ENCODE measurements around the gene CNIH2. TPM values are rescaled to one million over a fixed set of nuclear protein-coding genes. Genes with fewer than 3 reads are reported as not detected.

Gene CNIH2
- total and polyA plus RNA-seq, 7 experiments from 2014 or later = 1.3 to 12.3 (median 2.9) TPM; not detected in 2

GRCh38 chr11:66265531-66266377, 12.2 kb upstream of the CNIH2 start:
- Mint-ChIP-seq H3K4me1 (peaks cover 15 to 31% (median 25%) of the 10 kb centered on the region in 7 donors), H3K27me3 (peaks cover 0 to 3% (median 0%) of the 10 kb centered on the region in 5 donors), H3K27ac (peak overlapping the region in 1 of 9 donors; percentile 29), H3K9me3 (peaks cover 0 to 5% (median 0%) of the 10 kb centered on the region in 11 donors), H3K36me3 (peaks cover 0 to 15% (median 4%) of the 10 kb centered on the region in 5 donors), H3K4me3 (peak overlapping the region in 2 of 10 donors; percentile 19 to 63)
- Histone ChIP-seq H3K27me3 (ENCODE audit: control insufficient read depth in 2 of 2, insufficient read depth in 2 of 2, low read length in 2 of 2) (no peaks in the 10 kb centered on the region), H3K4me3 (ENCODE audit: low read length) (no peak overlapping the region), H3K9me3 (ENCODE audit: control insufficient read depth in 2 of 3, low read length in 3 of 3) (no peaks in the 10 kb centered on the region), H3K36me3 (ENCODE audit: control insufficient read depth in 2 of 3, insufficient read depth in 3 of 3, low read length in 3 of 3) (peaks cover 0 to 57% (median 0%) of the 10 kb centered on the region in 3 experiments), H3K27ac (ENCODE audit: low read depth, low read length) (no peak overlapping the region), H3K4me1 (ENCODE audit: control insufficient read depth in 2 of 2, insufficient read depth in 2 of 2, low read length in 2 of 2) (peaks cover 14 to 15% of the 10 kb centered on the region in 2 donors)
- intact Hi-C loops (cut with micrococcal nuclease) = loop anchor here (2.0 to 10.0 kb wide), 6 partner anchors 43 to 1343 kb away; partner anchors contain the start of genes B4GAT1 (in 1 of the 2), BRMS1 (in 1 of the 2), POLA2 (in 1 of the 2) and PPP2R5B (in 1 of the 2)
- POLR2A ChIA-PET = interaction anchor here (0.7 to 0.9 kb wide), 2 partner anchors 23 to 25 kb away, joined by 3 read pairs; partner anchors contain the start of gene YIF1A
- CTCF ChIA-PET = interaction anchor here (0.9 to 1.5 kb wide), 2 partner anchors 18 to 44 kb away, joined by 3 read pairs; no protein-coding TSS in a partner anchor
- DNase-seq = no peak
- ATAC-seq = no peak

- Mint-ChIP-seq H3K36me3 (peaks cover 0 to 17% (median 4%) of the 10 kb centered on the region in 5 donors), H3K27ac (peak overlapping the region in 8 of 9 donors; percentile 32 to 98 (median 82)), H3K9me3 (peaks cover 0 to 5% (median 0%) of the 10 kb centered on the region in 11 donors), H3K27me3 (peaks cover 0 to 3% (median 0%) of the 10 kb centered on the region in 5 donors), H3K4me1 (peaks cover 17 to 33% (median 28%) of the 10 kb centered on the region in 7 donors), H3K4me3 (peak overlapping the region in 8 of 10 donors; percentile 25 to 100 (median 92))
- Histone ChIP-seq H3K27ac (ENCODE audit: low read depth, low read length) (peak overlapping the region; percentile 90), H3K9me3 (ENCODE audit: control insufficient read depth in 2 of 3, low read length in 3 of 3) (no peaks in the 10 kb centered on the region), H3K36me3 (ENCODE audit: control insufficient read depth in 2 of 3, insufficient read depth in 3 of 3, low read length in 3 of 3) (peaks cover 0 to 50% (median 0%) of the 10 kb centered on the region in 3 experiments), H3K4me3 (ENCODE audit: low read length) (no peak overlapping the region), H3K27me3 (ENCODE audit: control insufficient read depth in 2 of 2, insufficient read depth in 2 of 2, low read length in 2 of 2) (no peaks in the 10 kb centered on the region), H3K4me1 (ENCODE audit: control insufficient read depth in 2 of 2, insufficient read depth in 2 of 2, low read length in 2 of 2) (peaks cover 16 to 19% of the 10 kb centered on the region in 2 donors)
- ATAC-seq (no peak), DNase-seq (no peak)
- intact Hi-C loops (cut with micrococcal nuclease) = loop anchor here (2.0 to 10.0 kb wide), 6 partner anchors 44 to 1344 kb away; partner anchors contain the start of genes B4GAT1 (in 1 of the 2), BRMS1 (in 1 of the 2), POLA2 (in 1 of the 2) and PPP2R5B (in 1 of the 2)
- CTCF ChIA-PET = interaction anchor here (0.6 to 0.9 kb wide), 2 partner anchors 17 to 48 kb away, joined by 3 to 4 read pairs; no protein-coding TSS in a partner anchor
- POLR2A ChIA-PET = interaction anchor here (0.7 to 1.4 kb wide), 3 partner anchors 23 to 651 kb away, joined by 3 to 5 read pairs (median 3); partner anchors contain the start of genes PCNX3 and YIF1A
Observed at GRCh38 chr11:66266378-66267038, 11.5 kb upstream of the CNIH2 start.

- DNase-seq (peak in 1 of 9 donors; percentile 39), ATAC-seq (no peak)
- Mint-ChIP-seq H3K36me3 (peaks cover 0 to 17% (median 3%) of the 10 kb centered on the region in 5 donors), H3K4me3 (peak overlapping the region; percentile 71 to 100 (median 94)), H3K27me3 (peaks cover 0 to 3% (median 0%) of the 10 kb centered on the region in 5 donors), H3K27ac (peak overlapping the region; percentile 32 to 98 (median 81)), H3K4me1 (peaks cover 20 to 38% (median 32%) of the 10 kb centered on the region in 7 donors), H3K9me3 (peaks cover 0 to 5% (median 0%) of the 10 kb centered on the region in 11 donors)
- Histone ChIP-seq H3K4me1 (ENCODE audit: control insufficient read depth in 2 of 2, insufficient read depth in 2 of 2, low read length in 2 of 2) (peaks cover 16 to 24% of the 10 kb centered on the region in 2 donors), H3K27me3 (ENCODE audit: control insufficient read depth in 2 of 2, insufficient read depth in 2 of 2, low read length in 2 of 2) (no peaks in the 10 kb centered on the region), H3K4me3 (ENCODE audit: low read length) (peak overlapping the region; percentile 91), H3K9me3 (ENCODE audit: control insufficient read depth in 2 of 3, low read length in 3 of 3) (no peaks in the 10 kb centered on the region), H3K36me3 (ENCODE audit: control insufficient read depth in 2 of 3, insufficient read depth in 3 of 3, low read length in 3 of 3) (peaks cover 1 to 50% (median 3%) of the 10 kb centered on the region in 3 experiments), H3K27ac (ENCODE audit: low read depth, low read length) (peak overlapping the region; percentile 90)
- CTCF ChIA-PET = interaction anchor here (0.6 to 1.5 kb wide), 4 partner anchors 8 to 49 kb away, joined by 3 to 6 read pairs (median 4); no protein-coding TSS in a partner anchor
- intact Hi-C loops (cut with micrococcal nuclease) = loop anchor here (2.0 to 10.0 kb wide), 6 partner anchors 44 to 1345 kb away; partner anchors contain the start of genes B4GAT1 (in 1 of the 2), BRMS1 (in 1 of the 2), POLA2 (in 1 of the 2) and PPP2R5B (in 1 of the 2)
- POLR2A ChIA-PET = interaction anchor here (0.8 to 6.3 kb wide), 8 partner anchors 13 to 1488 kb away, joined by 3 to 56 read pairs (median 4); partner anchors contain the start of genes CNIH2, PCNX3, SF1 and YIF1A
Observed at GRCh38 chr11:66267039-66267378, 11.0 kb upstream of the CNIH2 start.

GRCh38 chr11:66267379-66268243, 10.4 kb upstream of the CNIH2 start:
- peaks cover 0 to 3% (median 0%) of the 10 kb centered on the region in 5 donors for H3K27me3 Mint-ChIP-seq
- POLR2A ChIA-PET = interaction anchor here (0.6 to 6.3 kb wide), 14 partner anchors 12 to 1489 kb away, joined by 3 to 56 read pairs (median 3); partner anchors contain the start of genes CNIH2, PCNX3, SF1 and YIF1A
- H3K27ac Mint-ChIP-seq = peak overlapping the region; percentile 95 to 99 (median 97)
- peaks cover 23 to 42% (median 32%) of the 10 kb centered on the region in 7 donors for H3K4me1 Mint-ChIP-seq
- peak; percentile 75 to 91 (median 82) for DNase-seq
- H3K9me3 ChIP-seq (ENCODE audit: control insufficient read depth in 2 of 3, low read length in 3 of 3) = no peaks in the 10 kb centered on the region
- peak overlapping the region; percentile 88 to 100 (median 95) for H3K4me3 Mint-ChIP-seq
- ATAC-seq = peak; percentile 77
- intact Hi-C loops (cut with micrococcal nuclease) = loop anchor here (1.0 to 10.0 kb wide), 18 partner anchors 11 to 1345 kb away; partner anchors contain the start of genes BRMS1 (in 2 of the 2), YIF1A (in 2 of the 2), B4GAT1 (in 1 of the 2) and BANF1 (in 1 of the 2)
- H3K36me3 Mint-ChIP-seq = peaks cover 0 to 16% (median 3%) of the 10 kb centered on the region in 5 donors
- H3K36me3 ChIP-seq (ENCODE audit: control insufficient read depth in 2 of 3, insufficient read depth in 3 of 3, low read length in 3 of 3) = peaks cover 4 to 50% (median 9%) of the 10 kb centered on the region in 3 experiments
- CTCF ChIA-PET = interaction anchor here (0.8 to 1.5 kb wide), 6 partner anchors 7 to 46 kb away, joined by 3 to 6 read pairs (median 3); no protein-coding TSS in a partner anchor
- peak overlapping the region; percentile 91 for H3K4me3 ChIP-seq (ENCODE audit: low read length)
- peaks cover 0 to 5% (median 0%) of the 10 kb centered on the region in 11 donors for H3K9me3 Mint-ChIP-seq
- H3K27me3 ChIP-seq (ENCODE audit: control insufficient read depth in 2 of 2, insufficient read depth in 2 of 2, low read length in 2 of 2) = no peaks in the 10 kb centered on the region
- peak overlapping the region; percentile 90 for H3K27ac ChIP-seq (ENCODE audit: low read depth, low read length)
- peaks cover 16 to 30% of the 10 kb centered on the region in 2 donors for H3K4me1 ChIP-seq (ENCODE audit: control insufficient read depth in 2 of 2, insufficient read depth in 2 of 2, low read length in 2 of 2)

Measured in naive thymus-derived CD4-positive, alpha-beta T cell (primary cell).